Stimulated activated CD4-positive, alpha-beta T cell treated with anti-CD3 and anti-CD28 coated beads, Interleukin-1b, Interleukin-23, amount 100 ng/mL, for 4 hours (primary cell): ENCODE measurements around the gene FSD2.

Experiments used
- DNase-seq, 2 donors: peaks; one replicate each; pipeline ENCODE4 v3.0.0-alpha.2; 2020; ENCODE audit warnings: low read depth in 2 of 2

FSD2 gene

GRCh38 chr15:82805994-82806406 is at the start of gene FSD2:
Gene FSD2, minus strand, starts transcription at chr15:82806069. Its CDS starts 18,679 bp downstream, at chr15:82787390.
- no peak for DNase-seq

GRCh38 chr15:82854554-82854953 is 48.7 kb upstream of the FSD2 start:
- DNase-seq, result no peak

GRCh38 chr15:82852941-82853561 is 47.2 kb upstream of the FSD2 start:
- no peak for DNase-seq

GRCh38 chr15:82851981-82852511 is 46.2 kb upstream of the FSD2 start:
- no peak for DNase-seq

- no peak for DNase-seq
Measured at GRCh38 chr15:82851306-82851850, 45.5 kb upstream of the FSD2 start.

- no peak for DNase-seq
Measured at GRCh38 chr15:82850731-82851130, 44.9 kb upstream of the FSD2 start.

- DNase-seq, result peak in 1 of 2 donors; percentile 16
Measured at GRCh38 chr15:82849556-82850512, 44.0 kb upstream of the FSD2 start.

- DNase-seq, result no peak
Measured at GRCh38 chr15:82848241-82848993, 42.5 kb upstream of the FSD2 start.

GRCh38 chr15:82847703-82848102 is 41.8 kb upstream of the FSD2 start:
- DNase-seq, result no peak

- DNase-seq, result no peak
Measured at GRCh38 chr15:82846621-82847020, 40.8 kb upstream of the FSD2 start.

GRCh38 chr15:82845686-82846085 is 39.8 kb upstream of the FSD2 start:
- DNase-seq, result no peak

GRCh38 chr15:82843566-82843965 is 37.7 kb upstream of the FSD2 start:
- DNase-seq, result no peak

GRCh38 chr15:82840166-82840565 is 34.3 kb upstream of the FSD2 start:
- no peak for DNase-seq

GRCh38 chr15:82839136-82839535 is 33.3 kb upstream of the FSD2 start:
- no peak for DNase-seq

- DNase-seq, result no peak
Measured at GRCh38 chr15:82838096-82838735, 32.3 kb upstream of the FSD2 start.

GRCh38 chr15:82835391-82835917 is 29.6 kb upstream of the FSD2 start:
- no peak for DNase-seq

GRCh38 chr15:82833362-82833682 is 27.5 kb upstream of the FSD2 start:
- no peak for DNase-seq

GRCh38 chr15:82832601-82833361 is 26.9 kb upstream of the FSD2 start:
- peak; percentile 24 to 29 for DNase-seq

- DNase-seq, result no peak
Measured at GRCh38 chr15:82831894-82832600, 26.2 kb upstream of the FSD2 start.
